RWPE2 (cell line): ENCODE data around the gene CRB1.

Experiments
- ATAC-seq: fragments of 200-7000 bp; cut with Tn5 transposase; 3 replicates; pipeline ENCODE4 v1.9.1; 2021; ENCODE audit warnings: low read depth
- DNase-seq: peaks from one replicate; pipeline ENCODE4 v3.0.0-alpha.2; 2020; ENCODE audit warnings: low spot score
- H3K27ac ChIP-seq: fragments of 450-650 bp; 2 replicates; pipeline ENCODE4 v1.5.1; 2017; ENCODE audit warnings: mild to moderate bottlenecking; ENCODE audit not compliant: poor library complexity, severe bottlenecking
- H3K27me3 ChIP-seq: fragments of 250-450 bp; sonication (Bioruptor Pico); 2 replicates; pipeline ENCODE4 v1.5.1; 2021; ENCODE audit warnings: mild to moderate bottlenecking, moderate library complexity; ENCODE audit not compliant: insufficient read depth, poor library complexity, severe bottlenecking
- H3K36me3 ChIP-seq: fragments of 250-450 bp; sonication (Bioruptor Pico); 2 replicates; pipeline ENCODE4 v1.5.1; 2020; ENCODE audit warnings: low read depth, mild to moderate bottlenecking, moderate library complexity
- H3K4me1 ChIP-seq: fragments of 250-450 bp; sonication (Bioruptor Pico); 2 replicates; pipeline ENCODE4 v1.5.1; 2021; ENCODE audit warnings: mild to moderate bottlenecking, moderate library complexity; ENCODE audit not compliant: insufficient read depth, poor library complexity, severe bottlenecking
- H3K4me3 ChIP-seq: fragments of 250-450 bp; sonication (Bioruptor Pico); 2 replicates; pipeline ENCODE4 v1.5.1; 2021; ENCODE audit warnings: mild to moderate bottlenecking, moderate library complexity; ENCODE audit not compliant: severe bottlenecking
- H3K9me3 ChIP-seq: fragments of 250-450 bp; sonication (Bioruptor Pico); 2 replicates; pipeline ENCODE4 v1.5.1; 2021; ENCODE audit warnings: mild to moderate bottlenecking, moderate library complexity; ENCODE audit not compliant: severe bottlenecking
- CTCF ChIP-seq: fragments of 450-650 bp; IDR thresholded peaks from one replicate; pipeline ENCODE4 v1.5.1; 2017; ENCODE audit warnings: mild to moderate bottlenecking, moderate library complexity; ENCODE audit not compliant: poor library complexity, severe bottlenecking

CRB1 gene

GRCh38 chr1:197343663-197344273 lies 75.7 kb downstream of the CRB1 start:
- no peak for TF ChIP-seq CTCF
- no peak for ATAC-seq
- Histone ChIP-seq H3K27me3 (no peaks in the 10 kb centered on the region), H3K4me1 (no peaks in the 10 kb centered on the region), H3K9me3 (no peaks in the 10 kb centered on the region), H3K4me3 (no peak overlapping the region), H3K27ac (no peak overlapping the region), H3K36me3 (no peaks in the 10 kb centered on the region)
- no peak for DNase-seq

GRCh38 chr1:197351821-197352440 lies 83.9 kb downstream of the CRB1 start:
- ATAC-seq (no peak), DNase-seq (no peak)
- Histone ChIP-seq H3K36me3 (no peaks in the 10 kb centered on the region), H3K9me3 (no peaks in the 10 kb centered on the region), H3K27ac (no peak overlapping the region), H3K4me1 (no peaks in the 10 kb centered on the region), H3K27me3 (no peaks in the 10 kb centered on the region), H3K4me3 (no peak overlapping the region)
- no peak for TF ChIP-seq CTCF

DNA sequence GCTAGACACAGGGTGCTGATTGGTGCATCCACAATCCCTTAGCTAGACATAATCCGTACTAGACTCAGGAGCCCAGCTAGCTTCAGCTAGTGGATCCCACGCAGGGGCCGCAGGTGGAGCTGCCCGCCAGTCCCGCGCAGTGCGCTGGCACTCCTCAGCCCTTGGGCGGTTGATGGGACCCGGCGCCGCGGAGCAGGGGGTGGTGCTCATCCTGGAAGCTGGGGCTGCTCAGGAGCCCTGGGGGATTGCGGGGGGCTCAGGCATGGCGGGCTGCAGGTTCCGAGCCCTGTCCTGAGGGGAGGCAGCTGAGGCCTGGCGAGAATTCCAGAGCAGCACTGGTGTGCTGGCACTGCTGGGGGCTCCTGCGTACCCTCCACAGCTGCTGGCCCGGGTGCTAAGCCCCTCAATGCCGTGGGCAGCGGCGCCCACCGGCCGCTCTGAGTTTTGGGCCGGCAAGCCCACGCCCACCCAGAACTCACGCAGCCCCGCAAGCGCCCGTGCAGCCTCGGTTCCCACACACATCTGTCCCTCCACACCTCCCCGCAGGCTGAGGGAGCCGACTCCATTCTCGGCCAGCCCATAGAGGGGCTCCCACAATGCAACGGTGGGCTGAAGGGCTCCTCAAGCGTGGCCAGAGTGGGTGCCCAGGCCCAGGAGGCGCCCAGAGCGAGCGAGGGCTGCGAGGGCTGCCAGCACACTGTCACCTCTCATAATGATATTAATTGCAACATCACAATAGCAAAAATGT lies 87.4 kb downstream of the CRB1 start:
- Histone ChIP-seq H3K4me3 (no peak overlapping the region), H3K27ac (no peak overlapping the region), H3K4me1 (no peaks in the 10 kb centered on the region), H3K27me3 (no peaks in the 10 kb centered on the region), H3K36me3 (no peaks in the 10 kb centered on the region), H3K9me3 (no peaks in the 10 kb centered on the region)
- no peak for TF ChIP-seq CTCF
- no peak for DNase-seq
- ATAC-seq = no peak

DNA sequence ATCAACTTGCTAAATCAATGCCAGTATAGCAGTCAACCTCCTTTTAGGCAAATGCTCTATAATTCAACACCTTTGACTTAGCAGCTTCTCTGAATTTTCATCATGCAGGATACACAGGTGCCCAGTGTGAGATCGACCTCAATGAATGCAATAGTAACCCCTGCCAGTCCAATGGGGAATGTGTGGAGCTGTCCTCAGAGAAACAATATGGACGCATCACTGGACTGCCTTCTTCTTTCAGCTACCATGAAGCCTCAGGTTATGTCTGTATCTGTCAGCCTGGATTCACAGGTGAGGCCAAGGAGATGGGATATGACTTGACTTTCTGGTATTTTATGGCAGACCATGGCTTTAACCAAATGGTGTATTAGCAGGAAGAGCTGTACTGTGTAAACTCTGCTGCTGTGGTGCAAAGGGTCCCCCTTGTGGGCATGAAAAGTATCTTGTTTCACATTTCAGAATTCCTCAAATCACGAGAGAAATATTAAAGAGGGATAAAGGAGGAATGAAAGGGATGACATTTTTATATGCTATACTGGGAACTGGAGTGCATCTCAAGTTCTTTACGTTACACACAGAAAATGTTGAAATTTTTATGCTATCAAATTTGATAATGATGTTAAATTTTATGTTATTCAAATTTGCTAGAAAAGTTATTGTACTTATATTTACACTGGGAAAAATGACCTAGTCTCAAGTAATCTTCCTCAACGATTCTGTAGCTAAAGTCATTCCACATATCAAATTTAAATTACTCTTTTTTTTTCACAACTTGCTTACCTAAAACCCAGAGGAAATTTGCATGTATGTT lies 88.9 kb downstream of the CRB1 start:
- Histone ChIP-seq H3K27ac (no peak overlapping the region), H3K36me3 (no peaks in the 10 kb centered on the region), H3K4me3 (no peak overlapping the region), H3K27me3 (no peaks in the 10 kb centered on the region), H3K9me3 (no peaks in the 10 kb centered on the region), H3K4me1 (no peaks in the 10 kb centered on the region)
- peak; percentile 81 for TF ChIP-seq CTCF
- no peak for DNase-seq
- ATAC-seq = peak; percentile 80
